SK-N-SH treated with all-trans-retinoic acid at 6 μM for 48 hours (cell line): ENCODE results near the gene GIPC3.

Source experiments
- ATAC-seq: fragments of 200-7000 bp; cut with Tn5 transposase; 3 replicates; pipeline ENCODE4 v1.9.1; 2020; ENCODE audit warnings: mild to moderate bottlenecking, moderate library complexity
- ARNTL ChIP-seq: fragments of 450-650 bp; formaldehyde crosslinking; IDR thresholded peaks from 2 replicates; pipeline ENCODE4 v1.5.0; 2020; ENCODE audit warnings: low read depth, mild to moderate bottlenecking, moderate library complexity, borderline replicate concordance
- CREB5 ChIP-seq: fragments of 250-450 bp; sonication (Bioruptor Pico); IDR thresholded peaks from 2 replicates; pipeline ENCODE4 v1.5.1; 2020; ENCODE audit warnings: low read depth, mild to moderate bottlenecking, moderate library complexity
- CSDC2 ChIP-seq: fragments of 250-450 bp; sonication (Bioruptor Pico); IDR thresholded peaks from 2 replicates; pipeline ENCODE4 v1.5.0; 2020; ENCODE audit warnings: mild to moderate bottlenecking, moderate library complexity
- CSRNP3 ChIP-seq: fragments of 250-450 bp; sonication (Bioruptor Pico); IDR thresholded peaks from 2 replicates; pipeline ENCODE4 v1.5.1; 2021; ENCODE audit warnings: mild to moderate bottlenecking, moderate library complexity
- ESRRG ChIP-seq: fragments of 250-450 bp; sonication (Bioruptor Pico); IDR thresholded peaks from 2 replicates; pipeline ENCODE4 v1.6.1; 2021; ENCODE audit warnings: mild to moderate bottlenecking
- ISL1 ChIP-seq: fragments of 250-450 bp; sonication (Bioruptor Pico); IDR thresholded peaks from 2 replicates; pipeline ENCODE4 v2.1.2; 2022; ENCODE audit warnings: mild to moderate bottlenecking, moderate library complexity
- PATZ1 ChIP-seq: fragments of 250-450 bp; sonication (Bioruptor Pico); IDR thresholded peaks from 2 replicates; pipeline ENCODE4 v1.8.0; 2020; ENCODE audit warnings: mild to moderate bottlenecking, moderate library complexity, borderline replicate concordance
- POU6F1 ChIP-seq: fragments of 250-450 bp; sonication (Bioruptor Pico); IDR thresholded peaks from 2 replicates; pipeline ENCODE4 v1.8.0; 2021; ENCODE audit warnings: low read depth, mild to moderate bottlenecking, moderate library complexity, borderline replicate concordance
- PPARA ChIP-seq: fragments of 250-450 bp; sonication (Bioruptor Pico); IDR thresholded peaks from 2 replicates; pipeline ENCODE4 v1.5.0; 2020; ENCODE audit warnings: mild to moderate bottlenecking, borderline replicate concordance
- RARB ChIP-seq: fragments of 250-450 bp; sonication (Bioruptor Pico); IDR thresholded peaks from 2 replicates; pipeline ENCODE4 v1.8.0; 2021; ENCODE audit warnings: mild to moderate bottlenecking, moderate library complexity
- TCF4 ChIP-seq: fragments of 250-450 bp; sonication (Bioruptor Pico); IDR thresholded peaks from 2 replicates; pipeline ENCODE4 v1.8.0; 2021; ENCODE audit warnings: mild to moderate bottlenecking, moderate library complexity, borderline replicate concordance
- TOX ChIP-seq: fragments of 250-450 bp; sonication (Bioruptor Pico); IDR thresholded peaks from 2 replicates; pipeline ENCODE4 v1.8.0; 2021; ENCODE audit warnings: mild to moderate bottlenecking, moderate library complexity, borderline replicate concordance
- ZC3H10 ChIP-seq: fragments of 250-450 bp; sonication (Bioruptor Pico); IDR thresholded peaks from 2 replicates; pipeline ENCODE4 v1.5.1; 2021; ENCODE audit warnings: mild to moderate bottlenecking, moderate library complexity
- ZFP3 ChIP-seq: fragments of 250-450 bp; sonication (Bioruptor Pico); IDR thresholded peaks from 2 replicates; pipeline ENCODE4 v1.5.0; 2020; ENCODE audit warnings: mild to moderate bottlenecking, moderate library complexity
- ZFP30 ChIP-seq: fragments of 450-650 bp; formaldehyde crosslinking; IDR thresholded peaks from 2 replicates; pipeline ENCODE4 v1.5.0; 2022; ENCODE audit warnings: mild to moderate bottlenecking, moderate library complexity
- ZNF565 ChIP-seq: fragments of 450-650 bp; formaldehyde crosslinking; conservative IDR thresholded peaks from 2 replicates; pipeline ENCODE4 v1.5.0; 2020; ENCODE audit warnings: low read depth, mild to moderate bottlenecking, moderate library complexity
- ZNF70 ChIP-seq: fragments of 450-650 bp; formaldehyde crosslinking; IDR thresholded peaks from 2 replicates; pipeline ENCODE4 v1.5.0; 2020; ENCODE audit warnings: mild to moderate bottlenecking, moderate library complexity
- ZNF8 ChIP-seq: fragments of 450-650 bp; formaldehyde crosslinking; IDR thresholded peaks from 2 replicates; pipeline ENCODE4 v1.5.0; 2020; ENCODE audit warnings: mild to moderate bottlenecking, moderate library complexity

Gene GIPC3

GRCh38 chr19:3591876-3592613, 6.8 kb downstream of the GIPC3 start (continued):
- TF ChIP-seq TOX (no peak), RARB (CRISPR knock-in tag) (no peak), PATZ1 (CRISPR knock-in tag) (no peak), ZNF70 (no peak), ZC3H10 (CRISPR knock-in tag) (no peak), CREB5 (CRISPR knock-in tag) (no peak), ESRRG (CRISPR knock-in tag) (no peak), PPARA (CRISPR knock-in tag) (no peak), TCF4 (CRISPR knock-in tag) (no peak), ISL1 (no peak), ZFP30 (CRISPR knock-in tag) (no peak)
- TF ChIP-seq, all 23 proteins: peak for 0

- TF ChIP-seq TCF4 (CRISPR knock-in tag) (no peak), ZFP30 (CRISPR knock-in tag) (no peak), ZNF70 (no peak), CSDC2 (CRISPR knock-in tag) (no peak), RARB (CRISPR knock-in tag) (no peak), TOX (no peak), ARNTL (CRISPR knock-in tag) (no peak), PATZ1 (CRISPR knock-in tag) (no peak), ZNF565 (CRISPR knock-in tag) (no peak), ZC3H10 (CRISPR knock-in tag) (no peak), ESRRG (CRISPR knock-in tag) (no peak)
- no peak for ATAC-seq
Observed at GRCh38 chr19:3593156-3593555, 7.9 kb downstream of the GIPC3 start.

- TF ChIP-seq ISL1 (no peak), CSRNP3 (CRISPR knock-in tag) (no peak), ZNF8 (CRISPR knock-in tag) (no peak), ZFP3 (CRISPR knock-in tag) (no peak), CSDC2 (CRISPR knock-in tag) (no peak), RARB (CRISPR knock-in tag) (no peak), ZC3H10 (CRISPR knock-in tag) (no peak), POU6F1 (CRISPR knock-in tag) (no peak), CREB5 (CRISPR knock-in tag) (no peak), ZNF70 (no peak)
- ATAC-seq: no peak
Observed at GRCh38 chr19:3595521-3596061, 10.3 kb downstream of the GIPC3 start.
